Tibial nerve (tissue), 4 donors: Measurements from ENCODE around the gene PSMB2. TPM values are rescaled to one million over a fixed set of nuclear protein-coding genes. Genes with fewer than 3 reads are reported as not detected.
"Not testable (repeated sequence)": the region's sequence is repeated elsewhere in the genome, so short reads cannot be mapped to it uniquely, and the experiment has no call there.

Source experiments
- DNase-seq, 2 donors: peaks; one replicate each; pipeline ENCODE4 v3.0.0-alpha.2; 2019; ENCODE audit warnings: low spot score in 2 of 2
- H3K27ac ChIP-seq, 4 donors: fragments of 200-600 bp; sonication (generic) in 3 of 4; one replicate each; pipeline ENCODE4 v1.5.1; 2017 to 2019; ENCODE audit warnings: mild to moderate bottlenecking in 1 of 4
- H3K27me3 ChIP-seq, 2 donors: fragments of 200-600 bp; sonication (generic) in 1 of 2; one replicate each; pipeline versions ENCODE4 v1.5.1 to v1.6.0; 2017 to 2019
- H3K36me3 ChIP-seq, 3 donors: fragments of 200-600 bp; sonication (generic); one replicate each; pipeline ENCODE4 v1.5.1; 2018 to 2019
- H3K4me1 ChIP-seq, 4 donors: fragments of 200-600 bp; sonication (generic) in 3 of 4; one replicate each; pipeline ENCODE4 v1.5.1; 2017 to 2019
- H3K4me3 ChIP-seq, 4 donors: fragments of 200-600 bp; sonication (generic) in 3 of 4; one replicate each; pipeline ENCODE4 v1.5.1; 2017 to 2019; ENCODE audit warnings: mild to moderate bottlenecking in 1 of 4, moderate library complexity in 1 of 4
- H3K9me3 ChIP-seq, 4 donors: fragments of 200-600 bp; sonication (generic) in 3 of 4; one replicate each; pipeline ENCODE4 v1.5.1; 2017 to 2019
- EP300 ChIP-seq, 2 donors: sonication (generic); formaldehyde crosslinking; IDR thresholded peaks; one replicate each; pipeline ENCODE4 v1.6.1; 2017; ENCODE audit warnings: antibody characterized with exemption in 2 of 2, mild to moderate bottlenecking in 1 of 2
- POLR2A ChIP-seq, 2 donors: fragments of 450-650 bp; IDR thresholded peaks; one replicate each; pipeline ENCODE4 v1.6.1; 2017; ENCODE audit warnings: antibody characterized with exemption in 2 of 2, mild to moderate bottlenecking in 2 of 2, moderate library complexity in 2 of 2
- WGBS, 2 donors: methylation state at CpG; one replicate each; pipeline ENCODE4 v1.1.5; 2018; 5-methylcytosine and 5-hydroxymethylcytosine counted together
- total RNA-seq, 4 donors: library from RNA; depleted of rRNA; stranded (reverse); fragments of >200 nt; gene quantifications; one replicate each; pipeline ENCODE4 v1.1.0, GENCODE V29; 2016
- TF ChIP-seq, protein P1 (sequence below), 5 experiments: fragments of 200-600 bp in 3 of 5; fragments of 450-650 bp in 2 of 5; sonication (generic) in 3 of 5; IDR thresholded peaks; one replicate each; pipeline ENCODE4 v1.5.1; 2016 to 2019; ENCODE audit warnings: antibody characterized with exemption in 5 of 5, mild to moderate bottlenecking in 3 of 5, moderate library complexity in 2 of 5

Gene PSMB2
- total RNA-seq, 4 donors from 2014 or later: 24.9 to 41.4 (median 33.8) TPM

DNA sequence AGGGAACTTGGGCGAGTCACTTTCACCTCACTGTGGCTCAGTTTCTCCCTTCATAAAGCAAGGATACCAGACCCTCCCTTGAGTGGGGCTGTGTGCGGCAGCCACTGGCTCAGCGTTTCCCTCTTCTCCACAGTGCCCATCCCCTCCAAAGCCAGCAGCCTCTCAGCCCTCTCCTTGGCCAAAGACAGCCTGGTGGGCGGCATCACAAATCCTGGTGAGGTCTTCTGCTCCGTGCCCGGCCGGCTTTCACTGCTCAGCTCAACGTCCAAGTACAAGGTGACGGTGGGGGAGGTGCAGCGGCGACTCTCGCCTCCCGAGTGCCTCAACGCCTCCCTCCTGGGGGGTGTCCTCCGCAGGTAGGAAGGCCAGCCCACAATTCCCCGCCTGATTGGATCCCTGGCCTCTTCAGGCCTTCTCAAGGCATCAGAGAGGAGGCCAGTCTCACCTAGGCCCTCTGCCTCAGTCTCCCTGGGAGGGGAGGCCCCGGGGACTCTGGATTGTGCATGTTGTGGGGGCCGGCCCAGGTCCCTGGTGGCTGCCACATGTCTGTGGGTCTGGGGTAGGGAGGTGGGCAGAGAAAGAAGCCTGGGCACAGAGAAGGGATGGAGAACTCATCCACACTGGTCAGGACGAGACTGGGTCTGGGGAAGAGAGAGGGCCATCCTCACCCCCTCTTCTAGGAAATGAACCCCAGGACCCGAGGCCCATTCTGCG, 53.0 kb downstream of the PSMB2 start:
- no peak for DNase-seq
- no peaks in the 10 kb centered on the region for H3K9me3 ChIP-seq
- no peaks in the 10 kb centered on the region for H3K4me1 ChIP-seq
- no peak overlapping the region for H3K4me3 ChIP-seq
- H3K36me3 ChIP-seq: peaks cover 0 to 40% (median 0%) of the 10 kb centered on the region in 3 donors
- no peak overlapping the region for H3K27ac ChIP-seq
- no peaks in the 10 kb centered on the region for H3K27me3 ChIP-seq
- TF ChIP-seq EP300 (IDR thresholded peaks at IDR 0.05) (no peak), POLR2A (IDR thresholded peaks at IDR 0.05) (no peak)
- TF ChIP-seq, protein P1, sequence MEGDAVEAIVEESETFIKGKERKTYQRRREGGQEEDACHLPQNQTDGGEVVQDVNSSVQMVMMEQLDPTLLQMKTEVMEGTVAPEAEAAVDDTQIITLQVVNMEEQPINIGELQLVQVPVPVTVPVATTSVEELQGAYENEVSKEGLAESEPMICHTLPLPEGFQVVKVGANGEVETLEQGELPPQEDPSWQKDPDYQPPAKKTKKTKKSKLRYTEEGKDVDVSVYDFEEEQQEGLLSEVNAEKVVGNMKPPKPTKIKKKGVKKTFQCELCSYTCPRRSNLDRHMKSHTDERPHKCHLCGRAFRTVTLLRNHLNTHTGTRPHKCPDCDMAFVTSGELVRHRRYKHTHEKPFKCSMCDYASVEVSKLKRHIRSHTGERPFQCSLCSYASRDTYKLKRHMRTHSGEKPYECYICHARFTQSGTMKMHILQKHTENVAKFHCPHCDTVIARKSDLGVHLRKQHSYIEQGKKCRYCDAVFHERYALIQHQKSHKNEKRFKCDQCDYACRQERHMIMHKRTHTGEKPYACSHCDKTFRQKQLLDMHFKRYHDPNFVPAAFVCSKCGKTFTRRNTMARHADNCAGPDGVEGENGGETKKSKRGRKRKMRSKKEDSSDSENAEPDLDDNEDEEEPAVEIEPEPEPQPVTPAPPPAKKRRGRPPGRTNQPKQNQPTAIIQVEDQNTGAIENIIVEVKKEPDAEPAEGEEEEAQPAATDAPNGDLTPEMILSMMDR (IDR thresholded peaks at IDR 0.05): no peak
- 69 to 74% methylated on average over 20 to 21 of the region's 21 CpGs for WGBS, 2 donors

DNA sequence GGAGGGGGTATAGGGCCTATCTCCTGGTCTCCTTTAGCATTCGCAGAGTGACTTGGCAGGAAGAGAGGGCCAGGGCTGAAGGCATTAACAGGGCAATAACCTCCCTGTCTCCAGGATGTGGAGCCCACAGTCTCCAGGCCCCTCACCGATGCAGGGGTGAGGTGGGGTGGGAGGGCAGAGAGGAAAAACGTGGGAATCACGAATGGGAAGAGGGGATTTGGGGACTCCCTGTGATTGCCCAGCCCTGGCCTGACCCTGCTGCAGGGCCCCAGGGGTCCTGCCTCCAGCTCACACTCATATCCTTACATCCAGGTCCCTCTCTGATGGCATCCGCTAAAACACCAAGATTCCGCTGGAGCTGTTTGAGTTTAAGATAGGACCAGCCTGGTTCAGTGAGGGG, 53.6 kb downstream of the PSMB2 start:
- TF ChIP-seq, protein P1 (IDR thresholded peaks at IDR 0.05): no peak
- TF ChIP-seq EP300 (IDR thresholded peaks at IDR 0.05) (no peak), POLR2A (IDR thresholded peaks at IDR 0.05) (no peak)
- no peak for DNase-seq
- Histone ChIP-seq H3K9me3 (no peaks in the 10 kb centered on the region), H3K4me1 (no peaks in the 10 kb centered on the region), H3K27me3 (no peaks in the 10 kb centered on the region), H3K27ac (no peak overlapping the region), H3K36me3 (peaks cover 0 to 40% (median 0%) of the 10 kb centered on the region in 3 donors), H3K4me3 (no peak overlapping the region)
- 74 to 79% methylated on average over 6 of the region's 6 CpGs for WGBS, 2 donors

DNA sequence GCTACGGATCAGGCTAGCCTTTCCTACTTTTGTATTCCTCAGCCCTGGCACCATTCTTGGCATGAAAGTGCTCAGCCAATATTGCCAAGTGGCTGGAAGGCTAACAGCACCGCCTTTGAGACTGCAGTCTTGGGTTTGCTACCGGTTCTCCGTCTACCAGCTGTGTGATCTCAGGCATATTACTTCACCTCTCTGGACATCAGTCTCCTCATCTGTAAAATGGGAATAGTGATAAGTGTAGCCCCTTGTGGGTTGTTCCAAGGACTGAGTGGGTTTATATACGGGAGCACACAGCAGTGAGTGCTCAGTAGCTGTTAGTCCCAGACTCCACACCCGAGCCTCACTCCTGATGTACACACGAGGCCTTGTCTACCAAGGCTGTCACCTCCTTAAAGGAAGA, 54.5 kb downstream of the PSMB2 start:
- H3K27ac ChIP-seq: no peak overlapping the region
- H3K9me3 ChIP-seq: no peaks in the 10 kb centered on the region
- H3K27me3 ChIP-seq: no peaks in the 10 kb centered on the region
- 87 to 92% methylated on average over 7 of the region's 7 CpGs for WGBS, 2 donors
- no peak overlapping the region for H3K4me3 ChIP-seq
- no peaks in the 10 kb centered on the region for H3K4me1 ChIP-seq
- TF ChIP-seq POLR2A (IDR thresholded peaks at IDR 0.05) (no peak), EP300 (IDR thresholded peaks at IDR 0.05) (no peak)
- TF ChIP-seq, protein P1 (IDR thresholded peaks at IDR 0.05): no peak
- peaks cover 0 to 32% (median 0%) of the 10 kb centered on the region in 3 donors for H3K36me3 ChIP-seq
- DNase-seq: no peak

DNA sequence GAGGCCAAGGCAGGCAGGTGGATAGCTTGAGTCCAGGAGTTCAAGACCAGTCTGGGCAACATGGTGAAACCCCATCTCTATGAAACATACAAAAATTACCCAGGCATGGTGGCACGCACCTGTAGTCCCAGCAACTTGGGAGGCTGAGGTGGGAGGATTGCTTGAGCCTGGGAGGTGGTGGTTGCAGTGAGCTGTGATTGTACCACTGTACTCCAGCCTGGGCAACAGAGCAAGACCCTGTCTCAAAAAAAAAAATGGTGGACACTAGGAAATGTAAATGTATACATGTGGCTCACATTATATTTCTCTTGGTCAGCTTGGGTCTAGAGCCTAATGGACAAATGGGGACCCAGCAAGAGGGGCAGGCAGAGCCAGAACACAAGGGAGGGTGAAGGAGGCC, 55.5 kb downstream of the PSMB2 start:
- H3K27ac ChIP-seq, H3K4me3 ChIP-seq, H3K27me3 ChIP-seq, H3K9me3 ChIP-seq, H3K4me1 ChIP-seq, DNase-seq: not testable (repeated sequence)
- H3K36me3 ChIP-seq: peaks cover 0 to 22% (median 0%) of the 10 kb centered on the region in 3 donors
- 90 to 91% methylated on average over 1 of the region's 1 CpG for WGBS, 2 donors

DNA sequence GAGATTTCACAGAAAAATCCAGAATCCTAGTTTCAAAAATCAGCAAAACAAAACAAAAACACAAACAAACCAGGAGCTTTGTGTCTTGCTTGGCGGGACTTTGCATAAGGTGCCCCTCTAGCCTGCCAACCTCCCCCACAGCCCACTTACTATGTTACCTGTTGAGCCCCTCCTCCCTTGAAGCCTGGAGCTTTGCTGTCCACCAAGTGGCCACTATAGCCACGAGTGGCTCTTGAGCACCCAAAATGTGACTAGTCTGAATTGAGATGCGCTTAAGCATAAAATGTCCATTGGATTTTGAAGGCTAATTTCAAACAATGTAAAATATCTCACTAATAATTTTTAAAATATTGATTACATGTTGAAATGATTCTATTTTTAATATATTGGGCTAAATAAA, 56.0 kb downstream of the PSMB2 start:
- TF ChIP-seq, protein P1 (IDR thresholded peaks at IDR 0.05): no peak
- no peaks in the 10 kb centered on the region for H3K9me3 ChIP-seq
- no peak overlapping the region for H3K4me3 ChIP-seq
- H3K27me3 ChIP-seq: no peaks in the 10 kb centered on the region
- no peak overlapping the region for H3K27ac ChIP-seq
- no peaks in the 10 kb centered on the region for H3K4me1 ChIP-seq
- H3K36me3 ChIP-seq: peaks cover 0 to 17% (median 0%) of the 10 kb centered on the region in 3 donors
- DNase-seq: no peak
- 87% methylated on average over 3 of the region's 3 CpGs for WGBS, 2 donors

DNA sequence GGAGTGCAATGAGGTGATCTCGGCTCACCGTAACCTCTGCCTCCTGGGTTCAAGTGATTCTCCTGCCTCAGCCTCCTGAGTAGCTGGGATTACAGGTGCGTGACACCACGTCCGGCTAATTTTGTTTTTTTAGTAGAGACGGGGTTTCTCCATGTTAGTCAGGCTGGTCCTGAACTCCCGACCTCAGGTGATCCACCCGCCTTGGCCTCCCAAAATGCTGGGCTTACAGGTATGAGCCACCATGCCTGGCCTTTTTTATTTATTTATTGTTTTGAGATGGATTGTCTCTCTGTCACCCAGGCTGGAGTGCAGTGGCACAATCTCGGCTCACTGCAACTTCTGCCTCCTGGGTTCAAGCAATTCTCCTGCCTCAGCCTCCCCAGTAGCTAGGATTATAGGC, 59.7 kb downstream of the PSMB2 start:
- H3K27ac ChIP-seq, H3K9me3 ChIP-seq, DNase-seq, H3K27me3 ChIP-seq, H3K36me3 ChIP-seq, H3K4me3 ChIP-seq: not testable (repeated sequence)
- peaks cover 0 to 19% (median 5%) of the 10 kb centered on the region in 4 donors for H3K4me1 ChIP-seq
- 95 to 97% methylated on average over 9 of the region's 9 CpGs for WGBS, 2 donors
